ENCODE measurements around the gene ADAM12. TPM values are rescaled to one million over a fixed set of nuclear protein-coding genes. Genes with fewer than 3 reads are reported as not detected.
"Not testable (repeated sequence)": the region's sequence is repeated elsewhere in the genome, so short reads cannot be mapped to it uniquely, and the experiment has no call there.

The ADAM12 gene
- polyA plus RNA-seq, 10 donors: 13.8 to 31.7 (median 20.1) TPM

- DNase-seq: no peak
Observed at GRCh38 chr10:126185676-126186447, 202.4 kb downstream of the ADAM12 start.

- DNase-seq: no peak
Observed at GRCh38 chr10:126181626-126182025, 206.7 kb downstream of the ADAM12 start.

- no peak for DNase-seq
Observed at GRCh38 chr10:126179637-126180036, 208.6 kb downstream of the ADAM12 start.

- DNase-seq: no peak
Observed at GRCh38 chr10:126177417-126178030, 210.8 kb downstream of the ADAM12 start.

GRCh38 chr10:126175641-126176262 is 212.5 kb downstream of the ADAM12 start:
- peak in 1 of 3 donors; percentile 52 for DNase-seq

- DNase-seq: not testable (repeated sequence)
Observed at GRCh38 chr10:126172755-126173154, 215.5 kb downstream of the ADAM12 start.

GRCh38 chr10:126171555-126171954 is 216.7 kb downstream of the ADAM12 start:
- DNase-seq: peak; percentile 77 to 95 (median 94)

GRCh38 chr10:126170776-126171175 is 217.5 kb downstream of the ADAM12 start:
- DNase-seq: peak in 1 of 3 donors; percentile 73

GRCh38 chr10:126170371-126170770 is 217.9 kb downstream of the ADAM12 start:
- no peak for DNase-seq

- no peak for DNase-seq
Observed at GRCh38 chr10:126169899-126170298, 218.4 kb downstream of the ADAM12 start.

- DNase-seq: no peak
Observed at GRCh38 chr10:126166797-126167196, 221.5 kb downstream of the ADAM12 start.

GRCh38 chr10:126165874-126166273 is 222.4 kb downstream of the ADAM12 start:
- no peak for DNase-seq

GRCh38 chr10:126163506-126163905 is 224.8 kb downstream of the ADAM12 start:
- DNase-seq: peak in 1 of 3 donors; percentile 65

GRCh38 chr10:126161691-126162090 is 226.6 kb downstream of the ADAM12 start:
- DNase-seq: no peak

- no peak for DNase-seq
Observed at GRCh38 chr10:126160971-126161630, 227.2 kb downstream of the ADAM12 start.

- DNase-seq: no peak
Observed at GRCh38 chr10:126160571-126160970, 227.7 kb downstream of the ADAM12 start.

GRCh38 chr10:126158133-126158892 is 230.0 kb downstream of the ADAM12 start:
- DNase-seq: no peak

GRCh38 chr10:126157189-126157588 is 231.1 kb downstream of the ADAM12 start:
- no peak for DNase-seq

- no peak for DNase-seq
Observed at GRCh38 chr10:126156503-126156902, 231.8 kb downstream of the ADAM12 start.

- DNase-seq: peak in 1 of 3 donors; percentile 26
Observed at GRCh38 chr10:126156012-126156411, 232.3 kb downstream of the ADAM12 start.

- DNase-seq: no peak
Observed at GRCh38 chr10:126155528-126155927, 232.7 kb downstream of the ADAM12 start.

All from muscle of back (tissue), 11 donors.